ES-I3 (cell line): ENCODE results near the gene RAMP3.

ENCODE experiments used
- H3K36me3 ChIP-seq: 2 replicates; pipeline ENCODE4 v1.6.1; 2013; ENCODE audit warnings: mild to moderate bottlenecking, low read length, control low read depth, moderate library complexity; ENCODE audit not compliant: insufficient read depth
- H3K4me1 ChIP-seq: 2 replicates; pipeline ENCODE4 v1.6.1; 2013; ENCODE audit warnings: mild to moderate bottlenecking, control low read depth, low read length; ENCODE audit not compliant: insufficient read depth
- H3K9ac ChIP-seq: 2 replicates; pipeline ENCODE4 v1.6.1; 2013; ENCODE audit warnings: low read depth, mild to moderate bottlenecking, low read length, moderate library complexity
- H3K9me3 ChIP-seq: 2 replicates; pipeline ENCODE4 v1.6.1; 2013; ENCODE audit warnings: mild to moderate bottlenecking, low read length, moderate library complexity; ENCODE audit not compliant: control insufficient read depth, insufficient read depth

The RAMP3 gene

DNA sequence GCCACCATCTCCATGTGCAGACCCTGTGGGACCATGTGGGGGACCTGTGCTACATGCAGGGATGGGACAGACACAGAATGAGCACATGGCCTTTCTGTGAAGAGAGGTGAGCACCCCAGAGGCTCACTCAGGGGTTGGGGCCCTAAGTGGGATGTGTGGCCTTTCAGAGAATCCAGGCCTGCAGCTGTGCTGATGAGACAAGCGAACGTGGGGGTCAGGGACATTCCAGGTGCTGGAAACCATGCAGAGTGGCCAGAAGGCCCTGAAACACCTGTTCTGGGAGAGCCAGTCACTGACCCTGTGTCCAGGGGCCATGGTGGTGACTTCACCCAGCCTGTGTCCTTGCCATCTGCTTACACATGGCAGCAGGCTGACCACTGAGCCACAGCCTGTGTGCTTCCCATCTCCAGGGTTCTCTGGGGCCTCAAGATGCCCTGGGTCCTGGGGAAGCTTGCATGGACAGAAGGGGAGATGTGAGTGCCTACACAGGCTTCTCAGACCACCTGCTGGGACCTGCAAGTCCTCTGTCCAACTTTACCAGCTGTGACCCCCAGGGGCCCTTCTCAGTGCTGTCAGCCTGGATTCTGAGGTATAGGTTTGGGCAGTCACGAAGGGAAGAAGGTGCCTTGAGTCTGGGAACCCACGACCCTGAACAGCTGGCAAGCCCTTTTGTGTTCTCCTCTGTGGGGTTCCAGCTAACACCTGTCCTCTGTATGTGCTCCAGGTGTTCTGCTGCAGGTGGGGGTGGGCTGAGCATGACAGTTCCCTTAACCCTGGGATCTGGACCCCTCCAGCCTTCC, 17.6 kb downstream of the RAMP3 start:
- Histone ChIP-seq H3K4me1 (no peaks in the 10 kb centered on the region), H3K36me3 (no peaks in the 10 kb centered on the region), H3K9me3 (no peaks in the 10 kb centered on the region), H3K9ac (no peak overlapping the region)

DNA sequence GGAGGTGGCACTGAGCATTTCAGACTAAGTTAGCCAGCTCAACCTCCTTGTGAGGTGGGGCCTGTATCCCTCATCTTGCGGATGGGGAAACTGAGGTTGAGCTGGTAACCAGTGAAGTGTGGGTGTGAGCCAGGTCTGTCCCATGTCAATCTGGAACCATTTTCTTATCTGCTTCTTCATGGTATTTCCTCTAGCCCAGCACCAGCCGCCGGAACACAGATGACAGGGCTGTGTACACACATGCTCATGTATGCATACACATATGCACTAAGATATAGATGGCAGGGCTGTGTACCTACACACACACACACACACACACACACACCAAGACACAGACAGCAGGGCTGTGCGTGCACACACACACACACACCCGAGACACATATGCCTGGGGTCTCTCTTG, 18.5 kb downstream of the RAMP3 start:
- H3K9ac ChIP-seq, result no peak overlapping the region
- no peaks in the 10 kb centered on the region for H3K4me1 ChIP-seq
- no peaks in the 10 kb centered on the region for H3K36me3 ChIP-seq
- no peaks in the 10 kb centered on the region for H3K9me3 ChIP-seq

DNA sequence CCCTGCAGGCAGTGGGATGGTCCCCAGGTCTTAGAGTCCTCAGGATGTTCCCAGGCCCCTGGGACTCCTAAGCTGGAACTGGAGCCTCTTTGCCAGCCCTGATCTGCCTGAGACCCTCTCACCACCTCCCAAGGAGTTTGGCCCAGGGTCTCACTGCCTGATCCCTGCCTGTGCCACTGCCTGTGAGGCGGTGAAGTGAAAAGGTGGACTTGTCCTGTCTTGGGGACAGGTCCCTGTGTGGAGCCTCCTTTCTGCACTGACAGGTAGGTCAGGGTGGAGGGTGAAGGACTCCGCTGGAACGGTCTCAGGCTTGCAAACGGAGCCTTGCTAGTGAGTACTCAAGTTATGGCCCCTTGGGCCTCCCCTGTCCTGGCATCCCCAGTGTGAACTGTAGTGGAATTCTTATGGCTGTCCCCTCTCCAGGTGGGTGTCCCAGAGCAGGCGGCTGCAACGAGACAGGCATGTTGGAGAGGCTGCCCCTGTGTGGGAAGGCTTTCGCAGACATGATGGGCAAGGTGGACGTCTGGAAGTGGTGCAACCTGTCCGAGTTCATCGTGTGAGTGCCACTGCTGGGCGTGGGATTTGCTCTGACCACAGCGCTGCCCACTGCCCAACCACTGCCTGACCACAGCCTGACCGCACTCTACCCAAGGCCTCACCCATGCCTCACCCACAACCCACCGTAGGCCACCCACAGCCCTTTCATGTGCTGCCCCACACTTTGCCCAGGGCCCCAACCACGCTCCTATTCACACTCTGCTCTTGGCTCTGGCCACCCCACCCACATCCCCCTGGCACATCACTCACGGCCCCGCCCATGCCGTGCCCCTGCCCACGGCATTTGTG, 19.5 kb downstream of the RAMP3 start:
- Histone ChIP-seq H3K4me1 (no peaks in the 10 kb centered on the region), H3K9me3 (no peaks in the 10 kb centered on the region), H3K9ac (no peak overlapping the region), H3K36me3 (no peaks in the 10 kb centered on the region)

DNA sequence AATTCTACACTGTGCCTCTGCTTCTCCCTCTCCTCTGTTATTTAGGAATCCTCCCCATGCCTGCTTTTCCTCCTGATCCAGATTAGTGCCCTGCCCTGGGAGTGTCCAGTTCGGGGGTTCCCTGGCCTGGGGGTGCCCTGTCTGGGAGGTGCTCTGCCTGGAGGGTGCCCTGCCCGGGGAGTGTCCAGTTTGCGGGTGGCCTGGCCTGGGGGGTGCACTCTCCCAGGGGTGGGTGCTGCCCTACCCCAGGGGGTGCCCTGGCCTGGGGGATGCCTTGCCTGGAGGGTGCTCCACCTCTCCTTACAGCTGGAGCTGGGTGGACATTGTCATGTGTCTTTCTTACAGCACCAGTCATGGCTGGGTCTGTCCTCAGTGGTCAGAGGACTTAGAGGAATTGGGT, 20.2 kb downstream of the RAMP3 start:
- Histone ChIP-seq H3K4me1 (no peaks in the 10 kb centered on the region), H3K36me3 (no peaks in the 10 kb centered on the region), H3K9ac (no peak overlapping the region)

DNA sequence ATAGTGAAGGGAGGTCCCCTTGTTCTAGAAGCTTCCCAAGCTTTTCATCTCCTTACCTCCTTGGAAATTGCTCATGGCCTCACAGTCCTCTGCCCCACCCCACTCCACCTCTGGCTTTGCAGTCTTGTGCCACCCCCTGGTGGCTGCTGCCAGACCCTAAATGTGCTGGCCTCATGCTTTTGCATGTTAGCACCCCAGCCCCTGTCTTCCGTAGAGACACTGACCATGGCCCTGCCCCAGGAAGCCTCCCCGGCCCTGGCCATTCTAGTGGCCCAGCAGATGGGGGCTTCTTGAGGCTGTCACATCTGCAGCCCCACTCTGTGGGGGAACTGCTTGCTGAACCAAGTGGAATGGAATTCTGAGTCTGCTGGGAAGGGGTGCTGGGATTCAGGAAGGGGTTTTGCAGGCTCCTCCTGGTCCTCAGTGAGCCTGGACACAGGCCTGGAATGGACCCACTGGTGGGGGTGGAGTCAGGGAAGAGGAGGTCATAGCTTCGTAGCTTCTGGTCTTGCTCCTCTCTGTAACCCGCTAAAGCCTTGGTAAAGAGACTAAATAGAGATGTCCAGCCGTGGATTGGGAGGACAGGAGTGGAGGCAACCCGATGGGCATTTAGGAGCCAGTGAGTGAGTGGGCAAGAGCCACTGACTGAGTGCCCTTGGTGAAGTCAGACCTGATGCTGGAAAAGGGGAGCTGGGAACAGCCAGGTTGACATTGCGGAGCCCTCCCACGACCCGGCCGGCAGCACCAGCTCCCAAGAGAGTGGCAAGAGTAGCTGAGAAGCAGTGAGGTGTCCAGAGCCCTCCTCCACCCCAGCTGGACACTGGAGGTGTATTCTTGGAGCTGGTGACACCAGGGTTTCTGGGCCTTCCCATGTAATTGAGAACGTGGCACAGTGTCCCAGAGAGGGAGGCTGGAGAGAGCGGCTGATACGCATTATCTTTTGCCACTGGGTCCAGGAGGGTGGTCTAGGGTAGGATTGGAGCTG, 20.9 kb downstream of the RAMP3 start:
- Histone ChIP-seq H3K9me3 (no peaks in the 10 kb centered on the region), H3K36me3 (no peaks in the 10 kb centered on the region), H3K9ac (no peak overlapping the region), H3K4me1 (no peaks in the 10 kb centered on the region)

More for the DNA sequence above, 20.2 kb downstream of the RAMP3 start:
- no peaks in the 10 kb centered on the region for H3K9me3 ChIP-seq

DNA sequence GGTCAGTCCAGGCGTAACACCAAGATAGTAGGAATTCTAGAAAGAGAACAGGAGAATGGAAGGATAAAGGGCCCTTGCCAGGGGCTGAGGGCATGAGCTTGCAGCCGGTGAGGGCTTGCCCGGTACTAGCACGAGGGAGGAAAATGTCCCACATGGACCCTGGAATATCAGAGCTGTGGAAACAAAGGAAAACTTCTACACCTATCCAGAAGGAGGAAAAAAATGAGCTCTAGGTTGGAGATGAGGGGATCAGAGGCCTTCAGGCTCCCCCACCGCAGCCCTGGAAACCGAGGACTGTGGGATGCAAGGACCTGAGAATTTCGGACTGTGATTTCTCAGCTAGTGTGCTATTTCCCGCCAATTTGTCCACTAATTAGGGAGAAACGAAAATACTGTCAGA, 22.1 kb downstream of the RAMP3 start:
- Histone ChIP-seq H3K4me1 (no peaks in the 10 kb centered on the region), H3K9ac (no peak overlapping the region), H3K9me3 (no peaks in the 10 kb centered on the region), H3K36me3 (no peaks in the 10 kb centered on the region)

DNA sequence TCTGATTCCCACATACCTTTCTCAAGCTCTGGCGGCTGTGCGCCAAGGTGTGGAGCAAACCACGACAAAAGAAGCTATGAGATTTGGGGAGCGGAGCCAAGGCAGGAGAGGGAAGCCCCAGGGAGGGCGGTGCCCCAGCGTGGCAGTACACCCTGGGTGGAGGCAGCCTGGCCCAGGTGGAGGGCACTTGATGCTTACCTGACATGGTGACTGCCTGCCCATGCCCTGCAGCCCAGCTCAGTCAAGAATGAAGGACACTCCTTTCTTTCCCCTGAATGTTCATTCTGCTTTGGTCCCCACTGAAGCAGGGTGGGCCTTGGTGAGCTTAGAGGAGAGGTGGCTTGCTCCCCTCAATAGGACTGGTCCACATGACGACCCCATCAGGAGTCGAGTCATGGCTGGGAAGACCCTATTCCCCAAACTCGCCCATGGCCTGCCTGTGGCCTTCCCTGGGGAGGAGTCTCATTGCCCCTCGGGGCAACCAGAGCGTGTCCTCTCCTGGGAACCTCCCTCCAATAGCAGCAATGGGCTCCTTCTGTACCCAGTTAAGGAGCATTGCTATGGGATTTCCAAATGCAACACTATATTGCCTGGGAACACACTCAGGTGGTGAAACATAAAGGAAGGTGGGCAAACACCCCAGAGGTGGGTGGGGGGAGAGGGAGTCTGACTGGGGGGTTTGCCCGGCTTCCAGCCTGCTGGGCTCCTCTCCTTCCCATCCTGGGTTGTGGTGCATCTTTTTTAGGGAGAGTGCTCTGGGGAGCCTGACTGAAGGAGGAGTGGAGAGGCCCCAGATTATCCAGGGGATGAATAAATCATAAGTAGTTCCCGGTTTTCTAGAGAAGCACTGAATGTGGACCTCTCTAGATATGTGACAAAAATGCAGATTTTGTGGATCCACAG, 22.7 kb downstream of the RAMP3 start:
- no peaks in the 10 kb centered on the region for H3K9me3 ChIP-seq
- H3K9ac ChIP-seq, result no peak overlapping the region
- H3K4me1 ChIP-seq, result no peaks in the 10 kb centered on the region
- H3K36me3 ChIP-seq, result no peaks in the 10 kb centered on the region

DNA sequence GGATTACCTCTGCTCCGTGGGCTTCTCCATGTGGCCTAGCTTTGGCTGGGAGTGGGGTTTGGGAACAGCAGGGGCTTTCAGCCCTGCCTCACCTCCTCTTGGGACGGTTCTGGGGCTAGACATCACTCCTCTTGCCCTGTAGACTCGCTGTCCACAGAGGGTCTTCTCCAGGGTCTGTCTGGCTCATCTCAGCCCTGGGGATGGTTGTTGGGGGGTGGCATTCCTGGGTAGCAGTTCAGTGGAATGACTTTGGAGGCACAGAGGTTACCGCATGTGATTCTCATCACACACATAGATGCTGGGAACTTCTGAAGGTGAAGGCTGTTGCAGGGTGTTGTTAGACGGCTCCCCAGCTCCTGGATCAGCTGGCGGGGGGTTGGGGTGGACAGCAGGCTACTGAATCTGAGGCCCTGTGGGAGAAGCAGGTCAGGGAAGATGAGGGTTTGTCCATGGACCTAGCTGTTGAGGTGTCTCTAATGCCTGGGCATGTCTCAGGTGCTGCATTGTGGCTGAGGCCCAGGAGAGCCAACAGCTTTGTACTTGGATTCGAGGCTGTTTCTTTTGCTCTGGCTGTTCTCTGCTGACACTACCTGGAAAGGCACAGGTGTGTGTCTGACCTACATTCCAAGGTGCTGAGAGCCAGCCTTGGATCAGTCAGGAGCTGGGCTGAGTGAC, 23.8 kb downstream of the RAMP3 start:
- no peaks in the 10 kb centered on the region for H3K36me3 ChIP-seq
- no peak overlapping the region for H3K9ac ChIP-seq
- H3K9me3 ChIP-seq, result no peaks in the 10 kb centered on the region
- no peaks in the 10 kb centered on the region for H3K4me1 ChIP-seq

DNA sequence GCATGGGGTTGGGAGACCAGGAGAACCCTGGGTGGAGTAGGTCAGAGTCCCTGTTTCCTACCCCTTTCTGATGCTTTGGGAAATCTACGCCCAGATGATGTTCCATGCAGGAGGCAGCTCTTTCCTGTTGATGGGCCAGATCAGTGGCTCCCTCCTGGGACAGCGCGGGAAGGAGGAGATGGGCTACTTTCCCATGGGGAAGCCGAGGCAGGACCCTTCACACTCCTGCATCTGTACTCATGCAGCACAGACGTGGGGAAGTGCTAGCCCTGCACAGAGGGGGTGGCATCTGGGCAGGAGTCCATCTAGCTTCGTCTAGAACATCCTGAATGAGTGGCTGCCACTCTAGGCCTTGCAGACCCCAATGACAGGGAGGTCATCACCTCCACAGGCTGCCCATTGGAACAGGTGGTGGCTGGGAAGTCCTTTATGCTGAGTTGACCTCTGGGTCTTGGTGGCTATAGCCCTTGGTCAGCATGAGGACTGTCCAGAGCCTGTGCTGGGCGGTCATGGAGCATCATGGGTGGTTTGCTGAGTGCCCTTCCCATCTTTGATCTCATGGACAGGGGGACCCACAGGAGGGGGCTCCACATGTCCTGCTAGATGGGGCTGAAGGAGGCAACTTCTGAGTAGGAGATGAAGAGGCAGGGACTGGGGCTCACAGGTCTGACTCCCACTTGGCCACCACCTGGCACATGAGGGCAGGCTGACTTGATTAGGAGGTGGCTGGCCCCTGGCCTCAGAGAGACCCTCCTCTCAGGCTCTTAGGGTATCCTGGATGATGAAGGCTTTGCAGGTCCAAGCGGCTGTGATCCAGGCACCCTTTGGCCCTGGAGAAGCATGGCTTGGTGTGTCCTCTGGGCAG, 24.6 kb downstream of the RAMP3 start:
- no peaks in the 10 kb centered on the region for H3K4me1 ChIP-seq
- no peak overlapping the region for H3K9ac ChIP-seq
- no peaks in the 10 kb centered on the region for H3K36me3 ChIP-seq
- H3K9me3 ChIP-seq, result no peaks in the 10 kb centered on the region

DNA sequence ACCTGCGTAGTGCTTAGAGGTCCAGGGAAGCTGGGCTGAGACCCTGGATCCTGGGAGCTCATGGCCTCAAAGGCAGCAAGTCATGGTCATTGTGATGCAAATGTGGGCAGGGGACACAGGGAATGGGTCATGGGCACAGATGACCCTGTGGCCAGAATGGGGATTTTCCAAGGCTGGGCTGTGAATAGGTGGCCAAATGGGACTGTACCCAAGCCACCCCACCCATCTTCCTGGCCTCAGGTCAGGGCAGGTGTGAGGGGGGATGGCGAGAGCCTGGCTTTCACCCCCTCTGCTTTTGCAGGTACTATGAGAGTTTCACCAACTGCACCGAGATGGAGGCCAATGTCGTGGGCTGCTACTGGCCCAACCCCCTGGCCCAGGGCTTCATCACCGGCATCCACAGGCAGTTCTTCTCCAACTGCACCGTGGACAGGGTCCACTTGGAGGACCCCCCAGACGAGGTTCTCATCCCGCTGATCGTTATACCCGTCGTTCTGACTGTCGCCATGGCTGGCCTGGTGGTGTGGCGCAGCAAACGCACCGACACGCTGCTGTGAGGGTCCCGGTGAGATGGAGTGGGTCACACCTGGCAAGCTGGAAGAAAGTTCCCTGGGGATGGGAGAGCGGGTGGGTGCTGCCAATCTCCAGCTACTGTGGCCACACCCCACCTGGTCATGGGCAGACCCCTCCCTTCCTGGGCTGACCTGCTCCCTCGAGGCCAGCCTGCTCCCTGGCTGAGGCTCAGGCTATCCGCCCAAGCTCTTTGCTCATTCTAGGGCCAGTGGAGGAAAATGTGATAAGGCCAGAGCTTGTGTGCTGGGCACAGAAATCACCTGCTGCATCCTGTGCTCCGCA, 25.5 kb downstream of the RAMP3 start:
- H3K4me1 ChIP-seq, result no peaks in the 10 kb centered on the region
- no peak overlapping the region for H3K9ac ChIP-seq
- H3K36me3 ChIP-seq, result no peaks in the 10 kb centered on the region
- no peaks in the 10 kb centered on the region for H3K9me3 ChIP-seq

DNA sequence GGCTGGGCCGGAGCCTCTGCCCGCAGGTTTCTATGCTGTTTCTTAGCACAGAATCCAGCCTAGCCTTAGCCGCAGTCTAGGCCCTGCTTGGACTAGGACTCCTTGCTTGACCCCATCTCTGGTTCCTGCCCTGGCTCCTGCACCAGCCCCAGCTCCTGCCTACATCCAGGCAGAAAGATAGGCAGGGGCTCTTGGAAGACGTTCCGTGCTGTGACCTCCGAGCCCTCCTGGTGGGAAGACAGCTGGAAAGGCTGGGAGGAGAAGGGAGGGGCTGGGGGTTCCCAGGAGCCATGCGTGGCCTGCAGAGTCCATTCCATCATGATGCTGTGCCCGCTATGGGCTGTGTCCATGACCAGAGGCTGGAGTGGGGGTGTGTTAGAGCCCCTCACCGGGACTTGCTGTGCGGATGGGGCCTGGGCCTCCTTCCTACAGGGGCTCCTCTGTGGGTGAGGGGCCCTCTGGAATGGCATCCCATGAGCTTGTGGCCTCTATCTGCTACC, 26.2 kb downstream of the RAMP3 start:
- Histone ChIP-seq H3K4me1 (no peaks in the 10 kb centered on the region), H3K9ac (no peak overlapping the region), H3K36me3 (no peaks in the 10 kb centered on the region), H3K9me3 (no peaks in the 10 kb centered on the region)
